ENCODE measurements around the gene OR5H2.

DNA sequence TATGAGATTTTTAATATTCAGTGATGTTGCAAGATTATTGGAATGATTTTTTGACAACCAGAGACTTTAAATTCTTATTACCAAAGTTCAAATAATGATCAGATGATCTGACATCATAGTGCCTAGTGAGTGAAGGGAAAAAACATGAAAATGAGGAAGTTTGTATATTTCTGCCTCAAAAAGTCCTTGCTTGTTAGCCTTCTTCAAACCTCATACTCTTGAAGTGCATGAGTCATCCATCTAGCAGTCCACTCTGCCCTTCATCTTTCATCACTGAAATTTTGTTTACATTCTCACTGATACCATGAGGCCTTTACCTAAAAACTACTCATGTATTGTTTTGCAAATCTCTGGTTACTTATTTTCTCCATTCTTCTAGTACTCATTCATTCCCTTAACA lies 42.2 kb upstream of the OR5H2 start:
- TF ChIP-seq, protein P1, sequence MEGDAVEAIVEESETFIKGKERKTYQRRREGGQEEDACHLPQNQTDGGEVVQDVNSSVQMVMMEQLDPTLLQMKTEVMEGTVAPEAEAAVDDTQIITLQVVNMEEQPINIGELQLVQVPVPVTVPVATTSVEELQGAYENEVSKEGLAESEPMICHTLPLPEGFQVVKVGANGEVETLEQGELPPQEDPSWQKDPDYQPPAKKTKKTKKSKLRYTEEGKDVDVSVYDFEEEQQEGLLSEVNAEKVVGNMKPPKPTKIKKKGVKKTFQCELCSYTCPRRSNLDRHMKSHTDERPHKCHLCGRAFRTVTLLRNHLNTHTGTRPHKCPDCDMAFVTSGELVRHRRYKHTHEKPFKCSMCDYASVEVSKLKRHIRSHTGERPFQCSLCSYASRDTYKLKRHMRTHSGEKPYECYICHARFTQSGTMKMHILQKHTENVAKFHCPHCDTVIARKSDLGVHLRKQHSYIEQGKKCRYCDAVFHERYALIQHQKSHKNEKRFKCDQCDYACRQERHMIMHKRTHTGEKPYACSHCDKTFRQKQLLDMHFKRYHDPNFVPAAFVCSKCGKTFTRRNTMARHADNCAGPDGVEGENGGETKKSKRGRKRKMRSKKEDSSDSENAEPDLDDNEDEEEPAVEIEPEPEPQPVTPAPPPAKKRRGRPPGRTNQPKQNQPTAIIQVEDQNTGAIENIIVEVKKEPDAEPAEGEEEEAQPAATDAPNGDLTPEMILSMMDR (conservative IDR thresholded peaks at IDR 0.05; ENCODE audit: low read depth, low read length) = no peak
- TF ChIP-seq CEBPB (IDR thresholded peaks at IDR 0.05; ENCODE audit: low read depth, low read length) = no peak
- TF ChIP-seq POLR2A (IDR thresholded peaks at IDR 0.05; ENCODE audit: low read depth, low read length) = no peak
- no peak for TF ChIP-seq RCOR1 (IDR thresholded peaks at IDR 0.05; ENCODE audit: insufficient replicate concordance, low read length)
- TF ChIP-seq, protein P2, sequence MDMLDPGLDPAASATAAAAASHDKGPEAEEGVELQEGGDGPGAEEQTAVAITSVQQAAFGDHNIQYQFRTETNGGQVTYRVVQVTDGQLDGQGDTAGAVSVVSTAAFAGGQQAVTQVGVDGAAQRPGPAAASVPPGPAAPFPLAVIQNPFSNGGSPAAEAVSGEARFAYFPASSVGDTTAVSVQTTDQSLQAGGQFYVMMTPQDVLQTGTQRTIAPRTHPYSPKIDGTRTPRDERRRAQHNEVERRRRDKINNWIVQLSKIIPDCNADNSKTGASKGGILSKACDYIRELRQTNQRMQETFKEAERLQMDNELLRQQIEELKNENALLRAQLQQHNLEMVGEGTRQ (IDR thresholded peaks at IDR 0.05; ENCODE audit: low read depth, low read length) = no peak
- no peak for TF ChIP-seq MAZ (IDR thresholded peaks at IDR 0.05; ENCODE audit: borderline replicate concordance, low read depth, low read length)
- no peak for TF ChIP-seq MXI1 (IDR thresholded peaks at IDR 0.05; ENCODE audit: borderline replicate concordance, low read depth, low read length)
- no peak for TF ChIP-seq NFE2L2 (IDR thresholded peaks at IDR 0.05; ENCODE audit: low read depth, low read length)
- no peak for TF ChIP-seq RFX5 (IDR thresholded peaks at IDR 0.05; ENCODE audit: low read depth, low read length)
